HT1080 (cell line): ENCODE measurements around the gene MXI1. TPM values are rescaled to one million over a fixed set of nuclear protein-coding genes. Genes with fewer than 3 reads are reported as not detected.

Source experiments
- total RNA-seq: library from RNA; depleted of rRNA; stranded (reverse); fragments of >200 nt; shearing (Covaris generic); gene quantifications from 2 replicates; pipeline ENCODE4 v1.2.3, GENCODE V29; 2014; rRNA removed

The MXI1 gene
- total RNA-seq, 1 experiment from 2014 or later: 18.5 TPM

Other genes with a start within 250 kb of the MXI1 start
- gene ADD3, start 199.6 kb upstream of the MXI1 start, total RNA-seq: 22.5 and 25.8 TPM in 2 replicates
- 7.0 and 8.6 TPM in 2 replicates for gene SMNDC1, start 97.3 kb downstream of the MXI1 start, total RNA-seq